Prostate gland (tissue), 2 donors: Measurements from ENCODE around the gene CPA1.

Experiments used
- POLR2A ChIP-seq: fragments of 450-650 bp; IDR thresholded peaks from one replicate; pipeline ENCODE4 v1.6.1; 2016; ENCODE audit warnings: antibody characterized with exemption, mild to moderate bottlenecking
- TF ChIP-seq, protein P1 (sequence below), 4 experiments: fragments of 200-600 bp in 2 of 4; fragments of 450-650 bp in 2 of 4; sonication (generic) in 2 of 4; IDR thresholded peaks; 1 replicate in 3 of 4; 2 replicates in 1 of 4; pipeline ENCODE4 v1.5.1; 2016 to 2019; ENCODE audit warnings: antibody characterized with exemption in 4 of 4, mild to moderate bottlenecking in 2 of 4, moderate library complexity in 2 of 4

DNA sequence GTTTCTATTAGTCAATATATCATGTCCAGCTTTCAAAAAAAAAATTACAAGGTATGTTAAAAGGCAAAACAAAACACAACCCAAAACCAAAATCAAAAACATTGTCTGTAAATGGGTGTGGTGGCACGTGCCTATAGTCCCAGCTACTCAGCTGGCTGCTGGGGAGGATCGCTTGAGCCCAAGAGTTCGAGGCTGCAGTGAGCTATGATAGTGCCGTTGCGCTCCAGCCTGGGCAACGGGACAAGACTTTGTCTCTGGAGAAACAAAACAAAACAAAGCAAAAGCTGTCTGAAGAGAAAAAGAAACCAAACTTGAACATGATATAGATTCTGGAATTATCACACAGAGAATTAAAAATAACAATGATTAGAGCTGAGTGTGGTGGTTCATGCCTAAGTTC, 46.0 kb upstream of the CPA1 start:
- TF ChIP-seq POLR2A = no peak
- TF ChIP-seq, protein P1, sequence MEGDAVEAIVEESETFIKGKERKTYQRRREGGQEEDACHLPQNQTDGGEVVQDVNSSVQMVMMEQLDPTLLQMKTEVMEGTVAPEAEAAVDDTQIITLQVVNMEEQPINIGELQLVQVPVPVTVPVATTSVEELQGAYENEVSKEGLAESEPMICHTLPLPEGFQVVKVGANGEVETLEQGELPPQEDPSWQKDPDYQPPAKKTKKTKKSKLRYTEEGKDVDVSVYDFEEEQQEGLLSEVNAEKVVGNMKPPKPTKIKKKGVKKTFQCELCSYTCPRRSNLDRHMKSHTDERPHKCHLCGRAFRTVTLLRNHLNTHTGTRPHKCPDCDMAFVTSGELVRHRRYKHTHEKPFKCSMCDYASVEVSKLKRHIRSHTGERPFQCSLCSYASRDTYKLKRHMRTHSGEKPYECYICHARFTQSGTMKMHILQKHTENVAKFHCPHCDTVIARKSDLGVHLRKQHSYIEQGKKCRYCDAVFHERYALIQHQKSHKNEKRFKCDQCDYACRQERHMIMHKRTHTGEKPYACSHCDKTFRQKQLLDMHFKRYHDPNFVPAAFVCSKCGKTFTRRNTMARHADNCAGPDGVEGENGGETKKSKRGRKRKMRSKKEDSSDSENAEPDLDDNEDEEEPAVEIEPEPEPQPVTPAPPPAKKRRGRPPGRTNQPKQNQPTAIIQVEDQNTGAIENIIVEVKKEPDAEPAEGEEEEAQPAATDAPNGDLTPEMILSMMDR (IDR thresholded peaks at IDR 0.05) = no peak
